Mesenchymal stem cell (in vitro differentiated cells and primary cell): ENCODE results near the gene FOXP1.

Experiments used
- DNase-seq: peaks from one replicate; pipeline ENCODE4 v3.0.0-alpha.2; 2013
- H2AFZ ChIP-seq: one replicate; pipeline ENCODE4 v1.6.1; 2013; ENCODE audit warnings: low read depth, mild to moderate bottlenecking, control low read depth, inconsistent platforms, low read length, moderate library complexity
- H2AK5ac ChIP-seq: 2 replicates; pipeline ENCODE4 v1.6.1; 2013; ENCODE audit warnings: low read length, moderate library complexity, mild to moderate bottlenecking, inconsistent platforms; ENCODE audit not compliant: severe bottlenecking
- H2BK120ac ChIP-seq: one replicate; pipeline ENCODE4 v1.6.1; 2013; ENCODE audit warnings: low read depth, mild to moderate bottlenecking, inconsistent platforms, low read length, moderate library complexity
- H2BK12ac ChIP-seq, 2 experiments: one replicate each; pipeline ENCODE4 v1.6.1; 2013; ENCODE audit warnings: inconsistent platforms in 2 of 2, low read length in 2 of 2, mild to moderate bottlenecking in 2 of 2, moderate library complexity in 2 of 2, control low read depth in 1 of 2
- H2BK15ac ChIP-seq: one replicate; pipeline ENCODE4 v1.6.1; 2013; ENCODE audit warnings: mild to moderate bottlenecking, low read depth, inconsistent platforms; ENCODE audit not compliant: poor library complexity, severe bottlenecking
- H2BK5ac ChIP-seq: 2 replicates; pipeline ENCODE4 v1.6.1; 2013; ENCODE audit warnings: low read depth, mild to moderate bottlenecking, low read length, control low read depth, inconsistent platforms; ENCODE audit not compliant: poor library complexity, severe bottlenecking
- H3K14ac ChIP-seq, 2 experiments: one replicate each; pipeline ENCODE4 v1.6.1; 2013; ENCODE audit warnings: inconsistent platforms in 2 of 2, low read length in 2 of 2, control low read depth in 1 of 2, mild to moderate bottlenecking in 1 of 2, moderate library complexity in 1 of 2
- H3K18ac ChIP-seq, 2 experiments: one replicate each; pipeline ENCODE4 v1.6.1; 2013; ENCODE audit warnings: inconsistent platforms in 2 of 2, low read length in 2 of 2, control low read depth in 1 of 2, low read depth in 1 of 2, mild to moderate bottlenecking in 1 of 2
- H3K23ac ChIP-seq, 2 experiments: one replicate each; pipeline ENCODE4 v1.6.1; 2013; ENCODE audit warnings: inconsistent platforms in 2 of 2, low read length in 2 of 2, mild to moderate bottlenecking in 2 of 2, moderate library complexity in 2 of 2, control low read depth in 1 of 2
- H3K27ac ChIP-seq: 2 replicates; pipeline ENCODE4 v1.5.1; 2013; ENCODE audit warnings: mild to moderate bottlenecking, moderate library complexity, low read length, control low read depth, inconsistent platforms; ENCODE audit not compliant: poor library complexity, severe bottlenecking
- H3K27me3 ChIP-seq, 2 experiments: 2 replicates each; pipeline versions ENCODE4 v1.6.1 to v1.7.0; 2013; ENCODE audit warnings: low read length in 2 of 2, mild to moderate bottlenecking in 2 of 2, moderate library complexity in 2 of 2, control low read depth in 1 of 2, inconsistent platforms in 1 of 2; ENCODE audit not compliant: control insufficient read depth in 1 of 2, insufficient read depth in 1 of 2
- H3K36me3 ChIP-seq, 2 experiments: 2 replicates each; pipeline versions ENCODE4 v1.6.1 to v1.7.0; 2013; ENCODE audit warnings: low read length in 2 of 2, control low read depth in 1 of 2, inconsistent platforms in 1 of 2, low read depth in 1 of 2, mild to moderate bottlenecking in 1 of 2; ENCODE audit not compliant: insufficient read depth in 2 of 2, control insufficient read depth in 1 of 2
- H3K4ac ChIP-seq, 2 experiments: one replicate each; pipeline ENCODE4 v1.6.1; 2013; ENCODE audit warnings: inconsistent platforms in 2 of 2, low read length in 2 of 2, mild to moderate bottlenecking in 2 of 2, moderate library complexity in 2 of 2, control low read depth in 1 of 2, low read depth in 1 of 2
- H3K4me1 ChIP-seq: 2 replicates; pipeline ENCODE4 v1.6.1; 2013; ENCODE audit warnings: low read depth, low read length, control low read depth; ENCODE audit not compliant: control insufficient read depth, insufficient read depth
- H3K4me2 ChIP-seq: 2 replicates; pipeline ENCODE4 v1.6.1; 2013; ENCODE audit warnings: low read length, mild to moderate bottlenecking, inconsistent platforms; ENCODE audit not compliant: poor library complexity, severe bottlenecking
- H3K4me3 ChIP-seq, 2 experiments: 2 replicates each; pipeline versions ENCODE4 v1.5.1 to v1.7.0; 2013; ENCODE audit warnings: low read length in 2 of 2, mild to moderate bottlenecking in 2 of 2, control low read depth in 1 of 2, low read depth in 1 of 2; ENCODE audit not compliant: insufficient read depth in 1 of 2
- H3K79me1 ChIP-seq: replicated peaks from 2 replicates; pipeline ENCODE4 v1.6.1; 2013; ENCODE audit warnings: mild to moderate bottlenecking, control low read depth, low read length, inconsistent platforms; ENCODE audit not compliant: poor library complexity, severe bottlenecking
- H3K9ac ChIP-seq: 2 replicates; pipeline ENCODE4 v1.7.0; 2013; ENCODE audit warnings: mild to moderate bottlenecking, low read length, moderate library complexity
- H3K9me3 ChIP-seq: 2 replicates; pipeline ENCODE4 v1.7.0; 2013; ENCODE audit warnings: mild to moderate bottlenecking, low read length; ENCODE audit not compliant: control insufficient read depth
- H4K8ac ChIP-seq: one replicate; pipeline ENCODE4 v1.6.1; 2013; ENCODE audit warnings: inconsistent platforms, mild to moderate bottlenecking, low read length, moderate library complexity
- H4K91ac ChIP-seq: one replicate; pipeline ENCODE4 v1.6.1; 2013; ENCODE audit warnings: mild to moderate bottlenecking, low read length, inconsistent platforms
- WGBS: methylation state at CpG from one replicate; pipeline ENCODE4 v1.1.7; 2013; ENCODE audit warnings: mixed read lengths; 5-methylcytosine and 5-hydroxymethylcytosine counted together

The FOXP1 gene

DNA sequence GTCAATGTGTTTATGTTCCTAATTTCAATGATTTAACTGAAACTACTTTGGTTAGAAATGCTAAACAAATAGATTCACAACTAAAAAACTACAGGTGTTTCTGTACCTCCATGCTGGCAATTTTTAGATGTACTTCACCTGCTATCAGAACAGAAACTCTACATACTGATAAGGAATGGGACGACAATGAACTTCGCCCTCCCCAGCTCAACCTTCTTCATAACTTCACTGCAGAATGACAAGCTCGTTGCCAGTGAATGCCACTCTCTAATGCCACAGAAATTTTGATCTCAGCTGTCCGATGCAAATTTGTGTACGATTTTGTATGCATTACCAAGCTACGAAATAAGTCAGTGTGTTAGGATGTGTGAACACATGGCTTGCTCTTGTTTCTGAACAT is 133.4 kb downstream of the FOXP1 start:
- H3K27ac ChIP-seq: no peak overlapping the region
- H3K18ac ChIP-seq: no peak overlapping the region
- H4K8ac ChIP-seq: no peak overlapping the region
- no peak overlapping the region for H2BK5ac ChIP-seq
- H3K4me2 ChIP-seq: no peak overlapping the region
- H3K23ac ChIP-seq: no peak overlapping the region
- no peaks in the 10 kb centered on the region for H3K27me3 ChIP-seq
- DNase-seq: no peak
- H3K9me3 ChIP-seq: no peaks in the 10 kb centered on the region
- no peak overlapping the region for H3K4ac ChIP-seq
- H2AFZ ChIP-seq: no peak overlapping the region
- H3K14ac ChIP-seq: no peak overlapping the region
- peaks cover 26% of the 10 kb centered on the region for H3K79me1 ChIP-seq
- H3K36me3 ChIP-seq: peaks cover 0 to under 1% of the 10 kb centered on the region in 2 experiments
- H3K9ac ChIP-seq: no peak overlapping the region
- WGBS: 93% methylated on average over 6 of the region's 6 CpGs
- no peak overlapping the region for H2AK5ac ChIP-seq
- no peak overlapping the region for H2BK15ac ChIP-seq
- peaks cover 13% of the 10 kb centered on the region for H3K4me1 ChIP-seq
- no peak overlapping the region for H4K91ac ChIP-seq
- H3K4me3 ChIP-seq: no peak overlapping the region
- no peak overlapping the region for H2BK12ac ChIP-seq
- no peak overlapping the region for H2BK120ac ChIP-seq

- H3K9me3 ChIP-seq: no peaks in the 10 kb centered on the region
- H4K8ac ChIP-seq: no peak overlapping the region
- no peak overlapping the region for H2BK5ac ChIP-seq
- H3K4me2 ChIP-seq: no peak overlapping the region
- H3K36me3 ChIP-seq: peaks cover 0 to 9% of the 10 kb centered on the region in 2 experiments
- H2BK12ac ChIP-seq: peak overlapping the region in 1 of 2 experiments; percentile 42
- H3K27me3 ChIP-seq: no peaks in the 10 kb centered on the region
- H3K14ac ChIP-seq: no peak overlapping the region
- peaks cover 21% of the 10 kb centered on the region for H3K4me1 ChIP-seq
- H3K4ac ChIP-seq: no peak overlapping the region
- H3K79me1 ChIP-seq: peaks cover 34% of the 10 kb centered on the region
- H3K23ac ChIP-seq: peak overlapping the region in 1 of 2 experiments; percentile 21
- H4K91ac ChIP-seq: no peak overlapping the region
- no peak overlapping the region for H3K4me3 ChIP-seq
- H3K18ac ChIP-seq: no peak overlapping the region
- H2BK120ac ChIP-seq: no peak overlapping the region
- H2AK5ac ChIP-seq: peak overlapping the region; percentile 49
- DNase-seq: no peak
- no peak overlapping the region for H3K9ac ChIP-seq
- H2AFZ ChIP-seq: no peak overlapping the region
- WGBS: 87% methylated on average over 5 of the region's 5 CpGs
- H2BK15ac ChIP-seq: no peak overlapping the region
- H3K27ac ChIP-seq: peak overlapping the region; percentile 12
Measured at GRCh38 chr3:71447803-71448202, 135.7 kb downstream of the FOXP1 start.

DNA sequence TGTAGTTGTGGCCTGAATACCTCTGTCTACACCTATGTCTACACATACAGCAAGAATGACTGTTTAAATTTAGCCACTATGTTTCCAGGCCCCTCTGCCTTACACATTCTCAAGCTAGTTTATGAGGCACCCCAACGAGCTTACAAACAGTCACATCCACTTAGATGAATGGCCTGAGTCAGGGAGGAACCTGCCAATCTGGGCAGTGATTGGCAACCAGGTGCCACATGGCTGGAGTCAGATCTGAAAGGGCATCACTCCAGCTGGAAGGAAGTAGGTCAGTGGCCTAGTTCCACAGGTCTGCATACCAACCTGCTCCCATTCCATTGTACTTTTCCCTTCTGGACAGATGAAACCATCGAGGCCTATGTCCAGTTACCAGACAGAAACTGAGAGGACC is 136.3 kb downstream of the FOXP1 start:
- peak overlapping the region; percentile 31 for H2AK5ac ChIP-seq
- peaks cover 38% of the 10 kb centered on the region for H3K79me1 ChIP-seq
- H3K14ac ChIP-seq: no peak overlapping the region
- H3K4me1 ChIP-seq: peaks cover 21% of the 10 kb centered on the region
- H3K4me2 ChIP-seq: no peak overlapping the region
- H2BK5ac ChIP-seq: no peak overlapping the region
- H3K36me3 ChIP-seq: peaks cover 0 to 9% of the 10 kb centered on the region in 2 experiments
- H2BK12ac ChIP-seq: peak overlapping the region in 1 of 2 experiments; percentile 67
- no peaks in the 10 kb centered on the region for H3K27me3 ChIP-seq
- peak overlapping the region; percentile 1 for H4K91ac ChIP-seq
- no peak overlapping the region for H3K4me3 ChIP-seq
- H3K27ac ChIP-seq: peak overlapping the region; percentile 10
- no peak overlapping the region for H3K23ac ChIP-seq
- no peak overlapping the region for H4K8ac ChIP-seq
- H3K18ac ChIP-seq: peak overlapping the region in 1 of 2 experiments; percentile 55
- no peak overlapping the region for H2BK15ac ChIP-seq
- no peak for DNase-seq
- no peak overlapping the region for H2BK120ac ChIP-seq
- H2AFZ ChIP-seq: no peak overlapping the region
- H3K9me3 ChIP-seq: no peaks in the 10 kb centered on the region
- 78% methylated on average over 2 of the region's 2 CpGs for WGBS
- no peak overlapping the region for H3K9ac ChIP-seq
- H3K4ac ChIP-seq: no peak overlapping the region

DNA sequence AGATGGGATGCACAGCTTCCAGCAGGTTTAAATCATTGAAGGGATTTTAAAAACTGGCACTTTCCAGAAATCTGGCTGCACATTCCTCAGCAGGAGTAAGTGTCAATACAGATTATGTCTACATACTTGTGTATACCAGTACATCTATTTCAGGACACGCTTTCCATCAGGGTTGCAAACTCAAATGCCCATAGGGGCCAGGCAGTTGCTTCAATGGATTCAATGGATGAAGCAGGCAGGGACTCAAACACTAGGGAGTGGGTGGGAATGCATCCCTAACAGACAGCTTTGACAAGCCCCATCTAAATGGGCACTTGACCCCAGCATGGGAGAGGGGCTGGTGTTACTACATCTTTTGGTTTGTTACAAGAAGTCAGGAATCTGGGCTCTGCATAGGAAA is 136.8 kb downstream of the FOXP1 start:
- H3K4ac ChIP-seq: no peak overlapping the region
- no peak overlapping the region for H3K9ac ChIP-seq
- H2BK15ac ChIP-seq: no peak overlapping the region
- H3K14ac ChIP-seq: no peak overlapping the region
- peaks cover 41% of the 10 kb centered on the region for H3K79me1 ChIP-seq
- no peak overlapping the region for H3K18ac ChIP-seq
- H3K36me3 ChIP-seq: peaks cover 0 to 9% of the 10 kb centered on the region in 2 experiments
- H4K91ac ChIP-seq: no peak overlapping the region
- H3K27me3 ChIP-seq: no peaks in the 10 kb centered on the region
- H3K4me2 ChIP-seq: peak overlapping the region; percentile 40
- no peak overlapping the region for H4K8ac ChIP-seq
- H2BK120ac ChIP-seq: no peak overlapping the region
- peak overlapping the region; percentile 86 for H2BK5ac ChIP-seq
- no peak overlapping the region for H3K23ac ChIP-seq
- DNase-seq: no peak
- 90% methylated on average over 1 of the region's 1 CpG for WGBS
- H2AFZ ChIP-seq: no peak overlapping the region
- peaks cover 21% of the 10 kb centered on the region for H3K4me1 ChIP-seq
- H3K4me3 ChIP-seq: no peak overlapping the region
- H3K27ac ChIP-seq: no peak overlapping the region
- no peaks in the 10 kb centered on the region for H3K9me3 ChIP-seq
- no peak overlapping the region for H2BK12ac ChIP-seq
- peak overlapping the region; percentile 41 for H2AK5ac ChIP-seq
